OCI-LY7 (cell line): ENCODE results near the gene TRA2B.

Source experiments
- CTCF ChIP-seq: fragments of 200-600 bp; sonication (generic); conservative IDR thresholded peaks from 2 replicates; pipeline ENCODE4 v1.5.1; 2014; ENCODE audit warnings: mild to moderate bottlenecking, antibody characterized with exemption, low read length, moderate library complexity, mixed read lengths
- EZH2phosphoT487 ChIP-seq: fragments of 200-600 bp; sonication (generic); IDR thresholded peaks from 2 replicates; pipeline ENCODE4 v1.6.1; 2018; ENCODE audit warnings: low read depth, borderline replicate concordance, mild to moderate bottlenecking, mixed run types, antibody characterized with exemption, low read length, moderate library complexity, mixed read lengths

GRCh38 chr3:185936273-185936629, 1.6 kb downstream of the TRA2B start:
- TF ChIP-seq EZH2phosphoT487 (no peak), CTCF (no peak)
